H1 (cell line): Measurements from ENCODE around the gene MARCHF3. TPM values are rescaled to one million over a fixed set of nuclear protein-coding genes. Genes with fewer than 3 reads are reported as not detected.

Experiments used
- CBX5 ChIP-seq: fragments of 300-800, 300-1000 bp; sonication (generic); IDR thresholded peaks from 2 replicates; pipeline ENCODE4 v1.7.1; 2016; ENCODE audit warnings: antibody characterized with exemption, low read length, low read depth
- EP300 ChIP-seq, 2 experiments: IDR thresholded peaks; 1 replicate in 1 of 2; 2 replicates in 1 of 2; pipeline ENCODE4 v1.6.1; 2011 to 2012; ENCODE audit warnings: low read depth in 2 of 2, low read length in 2 of 2, mild to moderate bottlenecking in 2 of 2, borderline replicate concordance in 1 of 2, inconsistent platforms in 1 of 2, moderate library complexity in 1 of 2
- HDAC6 ChIP-seq: IDR thresholded peaks from one replicate; pipeline ENCODE4 v1.7.1; 2012; ENCODE audit warnings: low read depth, mild to moderate bottlenecking, inconsistent platforms, low read length, moderate library complexity
- JUN ChIP-seq: IDR thresholded peaks from 2 replicates; pipeline ENCODE4 v1.6.1; 2011; ENCODE audit warnings: low read depth, mild to moderate bottlenecking, improper control_type of control experiment, low read length
- KDM4A ChIP-seq: IDR thresholded peaks from one replicate; pipeline ENCODE4 v1.7.1; 2012; ENCODE audit warnings: low read depth, mild to moderate bottlenecking, moderate library complexity, low read length, inconsistent platforms; ENCODE audit not compliant: severe bottlenecking
- KDM5A ChIP-seq: fragments of 200-600 bp; IDR thresholded peaks from 2 replicates; pipeline ENCODE4 v1.7.1; 2012; ENCODE audit warnings: mild to moderate bottlenecking, low read length, inconsistent platforms, mixed read lengths
- MAFK ChIP-seq: IDR thresholded peaks from 2 replicates; pipeline ENCODE4 v1.6.1; 2012; ENCODE audit warnings: low read depth, mild to moderate bottlenecking, improper control_type of control experiment, low read length
- NANOG ChIP-seq: IDR thresholded peaks from 2 replicates; pipeline ENCODE4 v1.6.1; 2011; ENCODE audit warnings: low read length, low read depth, mild to moderate bottlenecking, inconsistent platforms; ENCODE audit not compliant: insufficient read depth, poor library complexity, severe bottlenecking
- PHF8 ChIP-seq: fragments of 200-600 bp; sonication (generic); conservative IDR thresholded peaks from 2 replicates; pipeline ENCODE4 v1.7.1; 2012; ENCODE audit warnings: low read depth, mild to moderate bottlenecking, inconsistent platforms, low read length, moderate library complexity
- POLR2A ChIP-seq, 2 experiments: IDR thresholded peaks; 1 replicate in 1 of 2; 2 replicates in 1 of 2; pipeline ENCODE4 v1.6.1; 2011; ENCODE audit warnings: low read depth in 2 of 2, low read length in 2 of 2, mild to moderate bottlenecking in 2 of 2; ENCODE audit errors: control extremely low read depth in 1 of 2
- POU5F1 ChIP-seq: IDR thresholded peaks from 2 replicates; pipeline ENCODE4 v1.6.1; 2011; ENCODE audit warnings: low read depth, mild to moderate bottlenecking, low read length, moderate library complexity
- RFX5 ChIP-seq: IDR thresholded peaks from 2 replicates; pipeline ENCODE4 v1.6.1; 2011; ENCODE audit warnings: low read depth, low read length, improper control_type of control experiment, borderline replicate concordance
- RXRA ChIP-seq: IDR thresholded peaks from 2 replicates; pipeline ENCODE4 v1.6.1; 2011; ENCODE audit warnings: low read depth, mild to moderate bottlenecking, low read length, moderate library complexity; ENCODE audit not compliant: insufficient read depth
- SIX5 ChIP-seq: IDR thresholded peaks from 2 replicates; pipeline ENCODE4 v1.6.1; 2011; ENCODE audit warnings: mild to moderate bottlenecking, low read depth, low read length
- SP1 ChIP-seq: IDR thresholded peaks from 2 replicates; pipeline ENCODE4 v1.6.1; 2011; ENCODE audit warnings: low read depth, low read length
- TAF7 ChIP-seq: optimal IDR thresholded peaks from 2 replicates; pipeline ENCODE3; 2011; ENCODE audit warnings: low read depth, mild to moderate bottlenecking, inconsistent platforms, low read length, moderate library complexity, borderline replicate concordance
- TEAD4 ChIP-seq: IDR thresholded peaks from 2 replicates; pipeline ENCODE4 v1.6.1; 2012; ENCODE audit warnings: low read depth, low read length, inconsistent platforms, mixed read lengths
- polyA plus RNA-seq, 7 experiments: library from polyadenylated mRNA; depleted of rRNA in 3 of 7; stranded (reverse) in 5 of 7; unstranded in 2 of 7; fragments of >200 nt in 5 of 7; fragments of 200-250 nt in 2 of 7; gene quantifications; 1 replicate in 5 of 7; 2 replicates in 1 of 7; 4 replicates in 1 of 7; pipeline versions ENCODE4 v1.2.1 to v1.2.3, GENCODE V29; 2011 to 2013; ENCODE audit warnings: missing spikeins in 2 of 7, mixed read lengths in 2 of 7
- total RNA-seq: library from RNA; stranded (reverse); fragmentation: NEBNext Ultra II Directional; extraction: Animal tissue kit (Norgen Biotek cat#: 25700); gene quantifications from 2 replicates; pipeline ENCODE4 v1.2.1, GENCODE V29; 2021
- TF ChIP-seq, protein P1 (sequence below), 3 experiments: IDR thresholded peaks; 1 replicate in 2 of 3; 2 replicates in 1 of 3; pipeline versions ENCODE4 v1.5.1 to v1.6.1; 2011; ENCODE audit warnings: low read length in 3 of 3, mild to moderate bottlenecking in 3 of 3, inconsistent platforms in 2 of 3, low read depth in 1 of 3, moderate library complexity in 1 of 3; ENCODE audit not compliant: insufficient read depth in 1 of 3; ENCODE audit errors: control extremely low read depth in 1 of 3
- TF ChIP-seq, protein P2 (sequence below): IDR thresholded peaks from 2 replicates; pipeline ENCODE4 v1.6.1; 2012; ENCODE audit warnings: low read length, inconsistent platforms

The MARCHF3 gene
- total and polyA plus RNA-seq, 2 of the 8 experiments (the other 6 are each of a cell fraction or from before 2014, with no cell fraction given): 12.0 to 16.9 TPM

DNA sequence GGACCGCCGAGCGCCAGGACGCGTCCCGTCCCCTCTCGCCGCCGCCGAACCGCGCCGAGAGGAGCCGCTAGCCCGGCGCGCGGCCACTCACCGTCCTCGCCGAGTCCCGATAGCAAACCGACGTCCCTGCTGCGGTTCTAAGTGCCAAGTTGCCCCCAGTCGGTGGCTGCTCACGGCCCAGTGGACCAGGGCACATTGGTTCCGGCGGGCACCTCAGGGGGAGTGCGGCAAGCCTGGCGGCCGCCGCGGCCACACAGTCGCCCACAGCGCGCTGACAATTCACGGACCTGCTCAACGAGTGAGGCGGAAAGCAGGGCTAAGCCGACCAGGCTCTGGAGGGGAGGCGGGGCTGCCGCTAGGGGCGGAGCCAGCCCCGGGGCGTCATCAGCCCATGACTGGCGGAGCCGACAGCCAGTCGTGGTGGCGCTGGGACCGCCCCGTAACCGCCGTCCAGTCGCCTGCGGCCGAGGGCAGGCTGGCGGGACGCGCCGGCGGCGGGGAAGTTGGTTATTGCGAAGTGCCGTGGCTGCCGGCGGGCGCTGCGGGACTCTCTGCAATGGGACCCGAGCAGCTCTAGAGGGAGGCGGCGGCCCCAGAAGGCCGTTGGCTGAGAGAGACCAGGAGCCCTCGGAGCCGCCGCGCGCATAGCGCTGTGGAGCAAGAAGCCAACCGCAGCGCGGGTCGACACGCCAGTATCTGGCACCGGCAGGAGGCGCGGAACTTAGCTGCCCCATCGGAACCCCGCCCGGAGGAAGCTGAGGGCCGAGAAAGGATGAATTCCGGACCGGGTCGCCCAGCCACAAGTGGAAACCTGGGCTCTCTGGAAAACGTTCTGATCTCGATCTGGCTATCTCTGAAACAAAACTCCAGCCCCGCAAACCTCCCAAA is at the start of gene MARCHF3 (continued):
- TF ChIP-seq RFX5: no peak
- no peak for TF ChIP-seq HDAC6
- TF ChIP-seq EP300 (IDR thresholded peaks at IDR 0.05; ENCODE audit: borderline replicate concordance in 1 of 2, low read depth in 2 of 2, low read length in 2 of 2): no peak
- TF ChIP-seq MAFK: no peak
- no peak for TF ChIP-seq JUN
- 0 out of 2 replicates have a peak, but pooled peaks have one; percentile 17 for TF ChIP-seq KDM5A
- no peak for TF ChIP-seq POU5F1
- no peak for TF ChIP-seq RXRA
- no peak; the same call in 1 of the 2 replicates for TF ChIP-seq PHF8
- TF ChIP-seq, protein P1, sequence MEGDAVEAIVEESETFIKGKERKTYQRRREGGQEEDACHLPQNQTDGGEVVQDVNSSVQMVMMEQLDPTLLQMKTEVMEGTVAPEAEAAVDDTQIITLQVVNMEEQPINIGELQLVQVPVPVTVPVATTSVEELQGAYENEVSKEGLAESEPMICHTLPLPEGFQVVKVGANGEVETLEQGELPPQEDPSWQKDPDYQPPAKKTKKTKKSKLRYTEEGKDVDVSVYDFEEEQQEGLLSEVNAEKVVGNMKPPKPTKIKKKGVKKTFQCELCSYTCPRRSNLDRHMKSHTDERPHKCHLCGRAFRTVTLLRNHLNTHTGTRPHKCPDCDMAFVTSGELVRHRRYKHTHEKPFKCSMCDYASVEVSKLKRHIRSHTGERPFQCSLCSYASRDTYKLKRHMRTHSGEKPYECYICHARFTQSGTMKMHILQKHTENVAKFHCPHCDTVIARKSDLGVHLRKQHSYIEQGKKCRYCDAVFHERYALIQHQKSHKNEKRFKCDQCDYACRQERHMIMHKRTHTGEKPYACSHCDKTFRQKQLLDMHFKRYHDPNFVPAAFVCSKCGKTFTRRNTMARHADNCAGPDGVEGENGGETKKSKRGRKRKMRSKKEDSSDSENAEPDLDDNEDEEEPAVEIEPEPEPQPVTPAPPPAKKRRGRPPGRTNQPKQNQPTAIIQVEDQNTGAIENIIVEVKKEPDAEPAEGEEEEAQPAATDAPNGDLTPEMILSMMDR (IDR thresholded peaks at IDR 0.05; ENCODE audit: control extremely low read depth in 1 of 3, insufficient read depth in 1 of 3, low read depth in 1 of 3, low read length in 3 of 3): peak in 2 of 3 experiments; percentile 10 to 37; a peak in 2 of 4 replicates
- TF ChIP-seq NANOG: no peak
- TF ChIP-seq TAF7: peak; percentile 67
- TF ChIP-seq, protein P2, sequence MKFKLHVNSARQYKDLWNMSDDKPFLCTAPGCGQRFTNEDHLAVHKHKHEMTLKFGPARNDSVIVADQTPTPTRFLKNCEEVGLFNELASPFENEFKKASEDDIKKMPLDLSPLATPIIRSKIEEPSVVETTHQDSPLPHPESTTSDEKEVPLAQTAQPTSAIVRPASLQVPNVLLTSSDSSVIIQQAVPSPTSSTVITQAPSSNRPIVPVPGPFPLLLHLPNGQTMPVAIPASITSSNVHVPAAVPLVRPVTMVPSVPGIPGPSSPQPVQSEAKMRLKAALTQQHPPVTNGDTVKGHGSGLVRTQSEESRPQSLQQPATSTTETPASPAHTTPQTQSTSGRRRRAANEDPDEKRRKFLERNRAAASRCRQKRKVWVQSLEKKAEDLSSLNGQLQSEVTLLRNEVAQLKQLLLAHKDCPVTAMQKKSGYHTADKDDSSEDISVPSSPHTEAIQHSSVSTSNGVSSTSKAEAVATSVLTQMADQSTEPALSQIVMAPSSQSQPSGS: no peak
- TF ChIP-seq SP1: peak; percentile 90
- 0 out of 2 replicates have a peak, but pooled peaks have one; percentile 2 for TF ChIP-seq TEAD4
- TF ChIP-seq POLR2A (IDR thresholded peaks at IDR 0.05; ENCODE audit: control extremely low read depth in 1 of 2, low read depth in 2 of 2, low read length in 2 of 2): peak; percentile 29 to 79
- peak; percentile 87 for TF ChIP-seq KDM4A
- no peak for TF ChIP-seq CBX5
- no peak for TF ChIP-seq SIX5
